NT2/D1 (cell line): ENCODE measurements around the gene RPH3AL.
"Not testable (repeated sequence)": the region's sequence is repeated elsewhere in the genome, so short reads cannot be mapped to it uniquely, and the experiment has no call there.

ENCODE experiments used
- SUZ12 ChIP-seq: IDR thresholded peaks from 2 replicates; pipeline ENCODE4 v1.6.1; 2011; ENCODE audit not compliant: insufficient read length, insufficient read depth; ENCODE audit errors: extremely low read depth
- YY1 ChIP-seq: IDR thresholded peaks from 2 replicates; pipeline ENCODE4 v1.6.1; 2011; ENCODE audit not compliant: insufficient read length, insufficient read depth
- ZNF274 ChIP-seq: IDR thresholded peaks from 2 replicates; pipeline ENCODE4 v1.6.1; 2011; ENCODE audit warnings: mild to moderate bottlenecking, low read depth, low read length

DNA sequence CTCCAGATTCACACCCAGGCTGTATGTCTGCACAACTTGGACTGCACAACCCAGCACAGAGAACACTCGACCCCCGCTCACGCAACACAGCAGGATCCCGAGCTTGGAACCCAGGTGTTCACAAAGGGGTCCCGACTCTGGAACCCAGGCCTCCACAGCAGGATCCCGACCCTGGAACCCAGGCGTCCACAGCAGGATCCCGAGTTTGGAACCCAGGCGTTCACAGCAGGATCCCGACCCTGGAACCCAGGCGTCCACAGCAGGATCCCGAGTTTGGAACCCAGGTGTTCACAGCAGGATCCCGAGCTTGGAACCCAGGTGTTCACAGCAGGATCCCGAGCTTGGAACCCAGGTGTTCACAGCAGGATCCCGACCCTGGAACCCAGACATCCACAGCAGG lies 154.4 kb downstream of the RPH3AL start:
- not testable (repeated sequence) for TF ChIP-seq YY1, SUZ12, ZNF274
